ENCODE data around the gene LMAN1L.

LMAN1L gene

DNA sequence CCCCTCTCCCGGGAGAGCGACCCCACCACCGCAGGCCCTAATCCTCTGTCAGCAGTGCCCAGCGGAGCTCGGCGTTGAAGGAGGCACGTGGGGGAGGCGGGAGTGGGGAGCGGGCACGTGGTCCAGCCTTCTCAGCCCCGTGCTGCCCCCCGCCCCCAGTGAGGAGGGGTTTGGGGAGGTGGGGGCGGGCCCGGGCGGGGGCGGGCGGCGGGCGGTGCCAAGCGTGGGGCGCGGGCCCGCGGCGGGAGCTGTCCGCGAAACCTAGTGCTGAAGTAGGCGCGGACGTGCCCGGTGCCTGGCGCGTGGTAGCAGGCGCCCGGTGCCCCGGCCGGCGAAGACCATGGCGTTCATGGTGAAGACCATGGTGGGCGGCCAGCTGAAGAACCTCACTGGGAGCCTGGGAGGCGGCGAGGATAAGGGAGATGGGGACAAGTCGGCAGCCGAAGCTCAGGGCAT, 13.8 kb downstream of the LMAN1L start, which contains the start of gene CPLX3:
Gene CPLX3, plus strand, starts transcription at position 264 of the 456 bp plus-strand sequence. Its CDS starts 77 bp downstream, at position 341.
- Histone ChIP-seq H3K9ac (ENCODE audit: low read depth, low read length) (no peak within 1 kb of the TSS; the same call in 1 of the 2 replicates), H3K4me1 (ENCODE audit: insufficient read depth, low read length) (peaks cover 6% of the 10 kb centered on the region; the same call in 1 of the 2 replicates), H3K9me3 (ENCODE audit: control insufficient read depth, insufficient read depth, low read length) (no peaks in the 10 kb centered on the region), H3K36me3 (ENCODE audit: insufficient read depth, low read length) (no peaks in the 10 kb centered on the region)

DNA sequence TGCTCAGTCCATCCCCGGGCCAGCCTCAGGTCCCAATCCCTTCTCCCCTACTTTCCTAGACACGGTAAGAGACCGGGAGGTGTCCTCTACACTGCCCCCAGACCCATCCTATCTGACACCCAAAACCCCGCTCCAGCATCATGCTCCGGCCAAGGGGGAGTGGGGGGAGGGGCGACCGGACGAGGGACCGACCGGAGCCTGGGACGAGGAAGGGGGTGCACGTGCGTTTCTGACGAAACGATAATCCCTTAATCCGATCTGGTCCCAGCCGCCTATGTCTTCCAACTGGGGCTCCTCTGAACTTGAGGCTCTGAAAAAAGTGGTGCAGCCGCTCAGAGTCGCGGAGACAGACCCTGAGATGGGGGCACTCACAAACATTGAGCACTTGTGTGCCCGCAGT, 14.3 kb downstream of the LMAN1L start:
- Histone ChIP-seq H3K9ac (ENCODE audit: low read depth, low read length) (no peak overlapping the region; the same call in 1 of the 2 replicates), H3K9me3 (ENCODE audit: control insufficient read depth, insufficient read depth, low read length) (no peaks in the 10 kb centered on the region), H3K4me1 (ENCODE audit: insufficient read depth, low read length) (peaks cover under 1% of the 10 kb centered on the region; the same call in 1 of the 2 replicates), H3K36me3 (ENCODE audit: insufficient read depth, low read length) (no peaks in the 10 kb centered on the region)

DNA sequence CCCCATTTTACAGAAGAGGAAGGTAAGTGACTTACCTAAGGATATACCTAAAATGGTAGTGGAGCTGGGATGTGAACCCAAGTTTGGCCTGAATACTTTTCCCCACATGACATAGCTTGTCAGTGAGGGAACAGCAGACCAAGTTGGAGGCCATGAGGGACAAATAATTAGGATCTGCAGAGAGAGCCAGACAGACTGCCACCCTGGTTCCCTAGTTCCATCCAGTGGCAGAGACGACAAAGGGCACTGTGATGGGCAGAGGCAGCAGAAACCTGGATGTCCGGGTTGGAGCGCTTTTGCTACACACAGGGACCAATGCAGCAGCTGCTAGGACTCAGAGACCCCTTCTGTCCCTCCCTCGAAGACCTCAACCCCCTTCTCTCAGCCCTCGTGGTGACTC, 15.0 kb downstream of the LMAN1L start:
- no peak overlapping the region for H3K9ac ChIP-seq (ENCODE audit: low read depth, low read length)
- no peaks in the 10 kb centered on the region for H3K36me3 ChIP-seq (ENCODE audit: insufficient read depth, low read length)
- no peaks in the 10 kb centered on the region for H3K4me1 ChIP-seq (ENCODE audit: insufficient read depth, low read length)
- no peaks in the 10 kb centered on the region for H3K9me3 ChIP-seq (ENCODE audit: control insufficient read depth, insufficient read depth, low read length)

DNA sequence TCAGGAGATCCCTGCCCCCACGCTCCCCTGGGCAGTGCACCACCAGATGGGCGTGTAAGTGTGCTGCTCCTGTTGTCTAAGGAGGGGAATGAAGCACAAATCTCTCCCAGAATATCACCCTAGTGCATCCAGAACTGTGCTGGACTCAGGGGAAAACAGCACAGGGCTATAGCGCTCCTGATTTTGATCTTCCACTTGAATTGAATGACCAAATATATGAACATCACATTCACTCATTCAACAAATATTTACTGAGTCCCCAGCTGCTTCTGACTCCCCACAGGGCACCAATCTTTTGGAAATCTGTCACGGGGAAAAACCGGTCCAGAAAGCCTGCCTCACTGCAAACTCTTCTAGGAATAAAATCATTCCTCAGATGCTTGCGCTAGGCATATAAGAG, 16.2 kb downstream of the LMAN1L start:
- H3K9me3 ChIP-seq (ENCODE audit: control insufficient read depth, insufficient read depth, low read length): no peaks in the 10 kb centered on the region
- no peak overlapping the region for H3K9ac ChIP-seq (ENCODE audit: low read depth, low read length)
- no peaks in the 10 kb centered on the region for H3K36me3 ChIP-seq (ENCODE audit: insufficient read depth, low read length)
- H3K4me1 ChIP-seq (ENCODE audit: insufficient read depth, low read length): no peaks in the 10 kb centered on the region

DNA sequence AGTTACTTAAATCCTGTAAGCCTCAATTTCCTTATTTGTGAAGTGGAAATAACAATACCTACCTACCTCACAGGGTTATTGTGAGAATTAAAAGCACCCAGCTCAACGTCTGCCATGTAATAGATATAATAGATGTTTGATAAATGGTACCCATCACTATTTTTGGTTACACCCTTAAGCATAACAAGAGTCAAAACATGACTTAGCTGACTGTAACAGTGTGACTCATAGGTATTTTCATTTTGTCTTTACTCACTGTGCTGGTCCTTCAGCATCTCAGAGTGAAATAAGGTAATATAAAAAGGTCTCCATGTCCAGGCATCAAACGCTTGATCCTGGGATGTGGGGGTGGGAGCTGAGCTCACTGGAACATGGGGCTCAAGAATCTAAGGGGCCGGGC, 16.9 kb downstream of the LMAN1L start:
- Histone ChIP-seq H3K4me1 (ENCODE audit: insufficient read depth, low read length) (no peaks in the 10 kb centered on the region), H3K9ac (ENCODE audit: low read depth, low read length) (no peak overlapping the region), H3K36me3 (ENCODE audit: insufficient read depth, low read length) (no peaks in the 10 kb centered on the region), H3K9me3 (ENCODE audit: control insufficient read depth, insufficient read depth, low read length) (no peaks in the 10 kb centered on the region)

DNA sequence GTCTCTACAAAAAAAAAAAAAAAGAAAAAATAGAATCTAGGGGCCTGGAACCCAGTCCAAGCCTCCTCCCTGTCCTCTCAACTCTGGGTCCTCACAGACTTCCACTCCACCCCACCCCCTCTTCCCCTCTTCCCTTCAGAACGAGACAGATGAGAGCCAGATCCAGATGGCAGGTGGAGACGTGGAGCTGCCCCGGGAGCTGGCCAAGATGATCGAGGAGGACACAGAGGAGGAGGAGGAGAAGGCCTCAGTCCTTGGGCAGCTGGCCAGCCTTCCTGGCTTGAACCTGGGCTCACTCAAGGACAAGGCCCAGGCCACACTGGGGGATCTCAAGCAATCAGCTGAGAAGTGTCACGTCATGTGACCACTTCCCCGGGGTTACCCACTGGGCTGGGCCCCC, 17.4 kb downstream of the LMAN1L start:
- H3K9me3 ChIP-seq (ENCODE audit: control insufficient read depth, insufficient read depth, low read length): no peaks in the 10 kb centered on the region
- H3K4me1 ChIP-seq (ENCODE audit: insufficient read depth, low read length): no peaks in the 10 kb centered on the region
- H3K9ac ChIP-seq (ENCODE audit: low read depth, low read length): no peak overlapping the region
- H3K36me3 ChIP-seq (ENCODE audit: insufficient read depth, low read length): no peaks in the 10 kb centered on the region

DNA sequence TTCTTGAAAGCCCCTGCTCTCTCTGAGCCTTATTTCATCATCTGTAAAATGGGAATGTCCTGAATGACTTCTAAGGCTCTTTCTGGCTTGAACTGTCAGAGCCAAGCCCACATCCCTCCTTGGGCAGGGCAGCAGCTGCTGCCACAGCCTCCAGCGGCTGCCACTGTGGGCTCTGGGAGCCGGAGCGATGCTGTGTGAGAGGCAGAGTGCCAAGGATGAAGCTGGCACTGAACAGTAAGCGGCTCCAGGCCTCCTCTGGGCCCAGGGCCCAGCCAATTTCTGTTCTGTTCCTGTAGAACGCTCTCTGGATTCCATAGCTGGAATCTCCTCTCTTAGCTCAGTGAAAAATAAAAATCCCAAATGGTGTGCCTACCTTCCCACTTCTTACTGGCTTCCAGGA, 18.2 kb downstream of the LMAN1L start:
- Histone ChIP-seq H3K9me3 (ENCODE audit: control insufficient read depth, insufficient read depth, low read length) (no peaks in the 10 kb centered on the region), H3K9ac (ENCODE audit: low read depth, low read length) (no peak overlapping the region), H3K4me1 (ENCODE audit: insufficient read depth, low read length) (no peaks in the 10 kb centered on the region), H3K36me3 (ENCODE audit: insufficient read depth, low read length) (no peaks in the 10 kb centered on the region)

DNA sequence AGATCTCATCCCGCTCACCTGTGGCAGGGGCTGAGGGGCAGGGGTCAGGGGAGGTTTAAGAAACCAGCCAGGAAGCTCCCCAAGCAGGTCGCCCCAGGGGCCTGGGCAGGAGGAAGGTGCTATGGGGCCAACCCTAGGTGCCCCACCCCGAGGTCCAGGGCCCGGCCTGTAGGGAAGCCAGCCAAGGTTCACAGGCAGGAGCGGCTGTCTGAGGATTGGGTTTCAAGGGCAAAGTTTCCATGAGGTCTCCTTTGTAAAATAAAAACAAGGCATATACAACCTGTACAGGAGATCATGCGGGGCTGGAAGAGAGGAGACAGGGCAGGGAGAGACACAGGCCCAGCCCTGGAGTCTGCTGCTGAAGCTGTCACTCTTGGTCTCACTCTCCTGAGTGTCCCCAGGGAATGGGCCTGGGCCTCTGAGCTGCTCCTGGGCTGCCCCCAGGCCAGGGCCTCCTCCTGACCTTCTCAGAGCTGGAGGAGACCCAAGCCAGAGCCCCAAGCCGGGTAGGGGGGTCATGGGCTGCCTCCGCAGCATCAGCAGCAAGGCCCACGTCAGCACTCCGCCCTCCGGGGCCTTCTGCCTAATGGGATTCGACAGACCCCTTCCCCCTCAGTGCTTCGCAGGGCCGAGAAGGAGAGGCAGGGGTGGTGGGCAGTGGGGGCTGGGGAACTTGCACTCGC, 19.3 kb downstream of the LMAN1L start:
- Histone ChIP-seq H3K9me3 (ENCODE audit: control insufficient read depth, insufficient read depth, low read length) (no peaks in the 10 kb centered on the region), H3K36me3 (ENCODE audit: insufficient read depth, low read length) (no peaks in the 10 kb centered on the region), H3K4me1 (ENCODE audit: insufficient read depth, low read length) (no peaks in the 10 kb centered on the region), H3K9ac (ENCODE audit: low read depth, low read length) (no peak overlapping the region)

DNA sequence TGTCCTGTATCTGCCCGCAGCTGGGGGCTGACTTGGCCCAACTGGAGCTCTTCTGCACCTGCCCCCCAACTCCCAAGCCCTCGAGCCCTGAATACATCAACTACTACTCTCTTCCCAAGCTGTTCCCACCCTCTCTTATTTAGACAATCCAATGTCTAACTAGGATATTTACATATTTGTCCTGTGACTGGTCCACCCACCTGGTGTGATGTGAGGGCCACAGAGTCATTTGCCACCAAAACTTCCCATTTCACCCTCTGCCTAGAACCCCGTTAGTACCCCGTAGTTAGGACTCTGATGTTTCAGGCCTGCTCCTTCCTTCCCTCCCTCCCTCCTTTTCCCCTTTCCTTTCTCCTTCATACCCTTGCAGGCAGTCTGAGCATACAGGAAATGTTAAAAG, 20.2 kb downstream of the LMAN1L start:
- no peaks in the 10 kb centered on the region for H3K36me3 ChIP-seq (ENCODE audit: insufficient read depth, low read length)

DNA sequence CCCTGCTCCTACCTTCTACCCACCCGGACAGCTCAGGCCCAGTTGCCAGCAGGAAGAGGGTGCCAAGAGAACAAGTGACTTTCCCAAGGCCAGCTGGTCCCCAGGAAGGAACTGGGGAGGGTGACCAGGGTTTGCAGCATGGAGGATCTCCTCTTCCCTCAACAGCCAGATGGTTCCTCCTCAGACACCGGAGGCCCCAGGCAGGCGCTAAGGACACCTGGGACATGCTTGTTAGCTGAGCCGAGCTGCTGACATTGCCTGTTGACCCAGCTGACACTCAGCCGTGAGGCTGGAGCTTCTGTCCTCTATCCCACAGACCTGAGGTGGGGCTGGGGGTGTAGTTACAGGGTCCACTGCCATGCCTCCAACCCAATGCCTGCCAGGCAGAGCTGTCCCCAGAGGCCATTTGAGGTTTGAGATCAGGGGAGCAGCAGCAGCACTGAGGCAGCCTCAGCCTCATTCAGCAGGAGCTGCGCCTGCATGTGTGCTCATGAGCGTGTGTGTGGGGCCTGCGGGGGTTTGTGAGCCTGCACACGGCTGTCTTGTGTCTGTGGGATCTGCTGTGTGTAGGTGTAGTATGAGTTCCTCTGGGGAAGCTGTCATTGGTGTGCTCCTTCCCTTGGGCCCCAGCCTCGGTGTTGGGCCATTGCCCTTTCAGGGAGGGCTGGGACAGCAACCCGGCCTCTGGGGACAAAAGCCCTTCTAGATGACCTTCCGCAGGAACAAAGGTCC, 20.9 kb downstream of the LMAN1L start:
- H3K9ac ChIP-seq (ENCODE audit: low read depth, low read length): no peak overlapping the region
- H3K9me3 ChIP-seq (ENCODE audit: control insufficient read depth, insufficient read depth, low read length): no peaks in the 10 kb centered on the region
- no peaks in the 10 kb centered on the region for H3K4me1 ChIP-seq (ENCODE audit: insufficient read depth, low read length)
- no peaks in the 10 kb centered on the region for H3K36me3 ChIP-seq (ENCODE audit: insufficient read depth, low read length)

More for the DNA sequence above, 20.2 kb downstream of the LMAN1L start:
- Histone ChIP-seq H3K4me1 (ENCODE audit: insufficient read depth, low read length) (no peaks in the 10 kb centered on the region), H3K9me3 (ENCODE audit: control insufficient read depth, insufficient read depth, low read length) (no peaks in the 10 kb centered on the region), H3K9ac (ENCODE audit: low read depth, low read length) (no peak overlapping the region)

DNA sequence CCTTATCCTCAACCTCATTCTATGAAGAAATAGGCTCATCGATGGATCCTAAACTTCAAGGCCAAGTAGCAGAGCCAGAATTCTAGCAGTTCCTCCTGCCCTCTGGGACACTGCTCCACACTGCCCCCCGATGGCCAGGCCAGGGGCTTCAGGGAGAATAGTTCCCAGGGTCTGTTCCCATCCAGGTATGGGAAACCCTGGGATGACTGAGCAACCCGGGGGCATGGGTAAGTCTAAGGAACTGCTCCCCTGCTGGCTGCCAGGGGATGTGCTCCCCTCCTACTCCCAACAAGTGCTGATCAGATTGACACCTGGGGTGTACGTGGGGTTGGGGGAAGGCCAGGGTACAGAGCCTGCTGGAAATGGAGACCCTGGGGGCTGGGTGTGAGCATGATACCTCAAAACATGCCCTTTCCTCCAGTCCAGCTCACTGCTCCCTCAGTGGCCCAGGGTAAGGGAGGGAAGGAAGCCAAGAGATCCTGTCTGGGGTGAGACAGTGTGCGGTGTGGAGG, 22.7 kb downstream of the LMAN1L start:
- Histone ChIP-seq H3K36me3 (ENCODE audit: insufficient read depth, low read length) (no peaks in the 10 kb centered on the region), H3K4me1 (ENCODE audit: insufficient read depth, low read length) (no peaks in the 10 kb centered on the region), H3K9ac (ENCODE audit: low read depth, low read length) (no peak overlapping the region), H3K9me3 (ENCODE audit: control insufficient read depth, insufficient read depth, low read length) (no peaks in the 10 kb centered on the region)

DNA sequence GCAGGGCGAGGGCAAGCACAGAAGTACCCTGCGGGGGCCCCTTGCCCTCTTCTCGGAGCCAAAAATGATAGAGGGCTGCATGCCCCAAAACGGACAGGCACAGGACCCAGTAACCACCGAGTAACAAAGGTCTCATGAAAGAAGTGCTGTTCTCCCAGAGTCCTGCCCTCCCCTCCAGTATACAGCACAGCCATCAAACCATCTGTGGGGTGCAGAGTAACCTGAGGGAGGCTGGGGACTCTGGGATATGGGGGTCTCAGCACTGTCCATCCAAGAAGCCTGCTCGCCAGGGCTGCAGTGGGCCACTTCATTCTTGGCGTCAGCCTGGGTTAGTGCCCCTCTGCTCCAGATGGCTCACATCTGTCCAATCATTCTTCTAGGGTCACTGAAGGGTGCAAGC, 24.2 kb downstream of the LMAN1L start:
- H3K9ac ChIP-seq (ENCODE audit: low read depth, low read length): no peak overlapping the region
- no peaks in the 10 kb centered on the region for H3K4me1 ChIP-seq (ENCODE audit: insufficient read depth, low read length)
- no peaks in the 10 kb centered on the region for H3K36me3 ChIP-seq (ENCODE audit: insufficient read depth, low read length)
- H3K9me3 ChIP-seq (ENCODE audit: control insufficient read depth, insufficient read depth, low read length): no peaks in the 10 kb centered on the region

DNA sequence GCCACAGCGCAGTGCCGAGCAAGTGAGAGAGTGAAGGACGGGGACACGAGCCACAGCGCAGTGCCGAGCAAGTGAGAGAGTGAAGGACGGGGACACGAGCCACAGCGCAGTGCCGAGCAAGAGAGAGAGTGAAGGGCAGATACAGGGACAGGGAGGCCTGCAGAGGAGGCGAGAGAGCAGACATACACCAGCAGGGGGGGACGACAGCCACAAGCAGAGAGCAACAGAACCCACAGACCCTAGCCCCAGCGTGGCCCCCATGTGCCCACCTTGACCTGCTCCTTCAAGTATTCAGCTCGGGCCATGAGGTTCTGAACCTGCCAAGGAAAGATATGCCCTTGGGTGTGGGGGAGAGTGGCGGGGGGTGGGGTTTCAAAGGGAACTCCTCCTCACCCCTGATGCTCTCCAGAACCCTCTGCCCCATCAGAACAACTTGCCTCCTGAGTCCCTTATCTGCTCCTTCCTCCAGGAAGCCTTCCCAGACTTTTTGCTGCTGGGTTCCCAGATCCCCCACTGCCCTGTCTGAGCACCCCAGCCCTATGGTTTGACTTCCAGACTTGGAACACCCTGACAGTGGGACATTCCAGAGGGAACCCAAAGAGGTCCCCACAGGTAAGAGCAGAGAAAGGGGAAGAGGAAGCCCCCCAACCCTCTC, 25.0 kb downstream of the LMAN1L start:
- no peaks in the 10 kb centered on the region for H3K4me1 ChIP-seq (ENCODE audit: insufficient read depth, low read length)
- H3K36me3 ChIP-seq (ENCODE audit: insufficient read depth, low read length): no peaks in the 10 kb centered on the region
- no peaks in the 10 kb centered on the region for H3K9me3 ChIP-seq (ENCODE audit: control insufficient read depth, insufficient read depth, low read length)
- H3K9ac ChIP-seq (ENCODE audit: low read depth, low read length): no peak overlapping the region

DNA sequence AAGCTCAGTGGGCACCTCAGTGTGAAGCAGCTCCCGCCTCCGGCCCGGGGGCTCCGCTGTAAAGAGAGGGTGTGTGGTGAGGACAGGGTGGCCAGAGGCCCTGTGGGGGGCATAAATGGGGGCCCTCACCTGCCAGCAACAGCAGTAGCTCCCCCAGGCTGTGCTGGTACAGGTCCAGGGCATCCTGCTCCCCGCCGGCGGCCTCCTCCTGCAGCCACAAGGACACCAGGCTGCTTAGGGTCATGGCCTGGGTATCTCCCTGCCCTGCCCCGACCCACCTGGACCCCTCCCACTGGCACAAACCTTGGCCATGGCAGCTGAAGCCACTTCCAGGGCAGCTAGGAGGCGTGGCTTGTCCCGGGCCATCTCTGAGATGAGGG, 25.5 kb downstream of the LMAN1L start:
- Histone ChIP-seq H3K9me3 (ENCODE audit: control insufficient read depth, insufficient read depth, low read length) (no peaks in the 10 kb centered on the region), H3K36me3 (ENCODE audit: insufficient read depth, low read length) (no peaks in the 10 kb centered on the region), H3K9ac (ENCODE audit: low read depth, low read length) (no peak overlapping the region), H3K4me1 (ENCODE audit: insufficient read depth, low read length) (no peaks in the 10 kb centered on the region)

All from ES-I3 (cell line).